ENCODE data around the gene XBP1. TPM values are rescaled to one million over a fixed set of nuclear protein-coding genes. Genes with fewer than 3 reads are reported as not detected.
"Not testable (repeated sequence)": the region's sequence is repeated elsewhere in the genome, so short reads cannot be mapped to it uniquely, and the experiment has no call there.

Gene XBP1
- 100 to 1,000 TPM; 176 to 282 TPM for total RNA-seq

- H3K4me3 ChIP-seq: peak within 1 kb of the TSS; percentile 100
- peak; percentile 64 for DNase-seq (ENCODE audit: low spot score)
- peak; percentile 91 for ATAC-seq (ENCODE audit: insufficient number of reproducible peaks, low FRiP score, low read depth)
- peak within 1 kb of the TSS; percentile 100 for H3K27ac ChIP-seq
- no peaks in the 10 kb centered on the region for H3K9me3 ChIP-seq
- peaks cover 21% of the 10 kb centered on the region for H3K36me3 ChIP-seq
- no peak for TF ChIP-seq CTCF (IDR thresholded peaks at IDR 0.05)
- H3K4me1 ChIP-seq (ENCODE audit: control insufficient read depth in 1 of 2, low read depth in 2 of 2): peaks cover 36 to 53% of the 10 kb centered on the region in 2 donors
- H3K27me3 ChIP-seq (replicated peaks; ENCODE audit: insufficient read depth): no peaks in the 10 kb centered on the region
Measured at GRCh38 chr22:28800308-28801041, at the start of gene XBP1. XBP1 (minus strand) TSS chr22:28800569.

GRCh38 chr22:28846994-28847393 is 46.6 kb upstream of the XBP1 start:
- ATAC-seq (ENCODE audit: insufficient number of reproducible peaks, low FRiP score, low read depth) (no peak), DNase-seq (ENCODE audit: low spot score) (no peak)
- H3K9me3 ChIP-seq: peaks cover 17% of the 10 kb centered on the region
- peaks cover 4% of the 10 kb centered on the region for H3K36me3 ChIP-seq
- TF ChIP-seq CTCF (IDR thresholded peaks at IDR 0.05): no peak
- no peaks in the 10 kb centered on the region for H3K4me1 ChIP-seq (ENCODE audit: control insufficient read depth in 1 of 2, low read depth in 2 of 2)
- no peaks in the 10 kb centered on the region for H3K27me3 ChIP-seq (replicated peaks; ENCODE audit: insufficient read depth)
- H3K27ac ChIP-seq: no peak overlapping the region
- no peak overlapping the region for H3K4me3 ChIP-seq

- ATAC-seq (ENCODE audit: insufficient number of reproducible peaks, low FRiP score, low read depth); H3K36me3 ChIP-seq: not testable (repeated sequence)
- H3K9me3 ChIP-seq: peaks cover 17% of the 10 kb centered on the region
Measured at GRCh38 chr22:28844277-28844676, 43.9 kb upstream of the XBP1 start.

GRCh38 chr22:28843633-28844032 is 43.3 kb upstream of the XBP1 start:
- no peaks in the 10 kb centered on the region for H3K4me1 ChIP-seq (ENCODE audit: control insufficient read depth in 1 of 2, low read depth in 2 of 2)
- no peak for TF ChIP-seq CTCF (IDR thresholded peaks at IDR 0.05)
- no peak overlapping the region for H3K4me3 ChIP-seq
- H3K9me3 ChIP-seq: peaks cover 17% of the 10 kb centered on the region
- no peak overlapping the region for H3K27ac ChIP-seq
- H3K36me3 ChIP-seq: peaks cover 4% of the 10 kb centered on the region
- no peak for ATAC-seq (ENCODE audit: insufficient number of reproducible peaks, low FRiP score, low read depth)
- no peaks in the 10 kb centered on the region for H3K27me3 ChIP-seq (replicated peaks; ENCODE audit: insufficient read depth)
- no peak for DNase-seq (ENCODE audit: low spot score)

More at GRCh38 chr22:28844277-28844676, 43.9 kb upstream of the XBP1 start:
- DNase-seq (ENCODE audit: low spot score); H3K27ac ChIP-seq; H3K27me3 ChIP-seq (replicated peaks; ENCODE audit: insufficient read depth); H3K4me1 ChIP-seq (ENCODE audit: control insufficient read depth in 1 of 2, low read depth in 2 of 2); H3K4me3 ChIP-seq: not testable (repeated sequence)

GRCh38 chr22:28841111-28841510 is 40.7 kb upstream of the XBP1 start:
- TF ChIP-seq CTCF (IDR thresholded peaks at IDR 0.05): no peak

More at GRCh38 chr22:28841111-28841510, 40.7 kb upstream of the XBP1 start:
- peaks cover 1% of the 10 kb centered on the region for H3K9me3 ChIP-seq
- H3K4me3 ChIP-seq: no peak overlapping the region
- DNase-seq (ENCODE audit: low spot score) (no peak), ATAC-seq (ENCODE audit: insufficient number of reproducible peaks, low FRiP score, low read depth) (no peak)
- no peaks in the 10 kb centered on the region for H3K4me1 ChIP-seq (ENCODE audit: control insufficient read depth in 1 of 2, low read depth in 2 of 2)
- H3K27me3 ChIP-seq (replicated peaks; ENCODE audit: insufficient read depth): no peaks in the 10 kb centered on the region
- H3K27ac ChIP-seq: no peak overlapping the region
- no peaks in the 10 kb centered on the region for H3K36me3 ChIP-seq

All from thoracic aorta (tissue), 2 donors.